Measurements from ENCODE around the gene PLA2R1. TPM values are rescaled to one million over a fixed set of nuclear protein-coding genes. Genes with fewer than 3 reads are reported as not detected.

PLA2R1 gene
- polyA plus RNA-seq, 4 donors: 36.7 to 106 (median 71.6) TPM

DNA sequence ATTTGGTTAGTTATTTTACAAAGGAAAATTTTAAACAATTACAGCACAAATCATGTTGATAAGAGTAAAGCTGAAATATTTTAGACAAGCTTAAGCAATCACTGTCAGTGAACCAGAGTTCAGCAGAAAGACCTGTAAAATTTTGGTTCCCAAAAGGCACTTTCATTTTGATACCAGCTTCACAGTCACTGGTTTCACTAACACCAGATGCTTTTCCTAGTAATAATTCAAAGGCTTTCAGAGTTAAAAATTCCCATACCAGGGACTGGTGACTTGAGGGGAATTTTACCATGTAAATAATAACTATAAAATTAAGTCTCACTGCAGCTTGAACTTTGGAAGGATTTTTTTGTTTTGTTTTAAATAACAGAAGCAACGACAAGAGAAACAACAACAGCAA lies 162.1 kb downstream of the PLA2R1 start:
- DNase-seq (ENCODE audit: low read depth in 4 of 4, low spot score in 3 of 4): no peak

GRCh38 chr2:159898441-159898840 lies 164.0 kb downstream of the PLA2R1 start:
- DNase-seq (ENCODE audit: low read depth in 4 of 4, low spot score in 3 of 4): no peak

DNA sequence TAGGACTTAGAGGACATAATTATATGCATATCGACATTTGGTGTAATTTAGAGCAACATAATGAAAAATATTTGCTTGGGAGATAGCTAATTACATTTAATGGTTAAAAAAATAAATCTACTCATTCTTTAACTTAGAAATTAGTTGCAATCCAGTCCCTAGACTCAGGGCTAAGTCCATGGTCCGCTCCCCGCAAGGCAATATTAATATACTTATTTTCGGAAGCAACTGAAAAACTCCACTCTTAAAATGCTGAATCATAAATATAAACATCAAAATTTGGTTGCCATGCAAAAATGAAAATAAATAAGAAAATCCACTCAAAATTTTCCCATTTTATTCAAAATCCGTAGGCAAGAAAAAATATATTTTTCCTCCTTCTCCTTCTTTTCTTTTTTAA lies 164.7 kb downstream of the PLA2R1 start:
- no peak for DNase-seq (ENCODE audit: low read depth in 4 of 4, low spot score in 3 of 4)

DNA sequence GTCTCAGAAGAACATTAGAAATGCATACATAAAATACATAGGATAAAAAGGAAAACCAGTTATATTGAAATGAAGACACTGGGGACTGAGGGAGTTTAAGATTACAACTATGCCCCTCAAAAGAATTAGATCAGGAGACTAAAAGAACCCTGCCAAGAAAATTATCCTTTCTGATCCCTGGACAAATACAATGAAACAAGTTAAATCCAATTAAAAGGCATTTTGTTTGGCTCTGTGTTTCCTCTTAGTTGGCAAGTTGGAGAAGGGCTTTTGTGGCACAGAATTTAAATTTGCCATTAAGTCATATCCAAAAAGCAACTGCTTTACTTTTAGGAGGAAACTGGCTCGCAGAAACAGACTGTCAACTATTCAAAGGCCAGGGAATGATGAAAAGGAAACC lies 165.3 kb downstream of the PLA2R1 start:
- no peak for DNase-seq (ENCODE audit: low read depth in 4 of 4, low spot score in 3 of 4)

DNA sequence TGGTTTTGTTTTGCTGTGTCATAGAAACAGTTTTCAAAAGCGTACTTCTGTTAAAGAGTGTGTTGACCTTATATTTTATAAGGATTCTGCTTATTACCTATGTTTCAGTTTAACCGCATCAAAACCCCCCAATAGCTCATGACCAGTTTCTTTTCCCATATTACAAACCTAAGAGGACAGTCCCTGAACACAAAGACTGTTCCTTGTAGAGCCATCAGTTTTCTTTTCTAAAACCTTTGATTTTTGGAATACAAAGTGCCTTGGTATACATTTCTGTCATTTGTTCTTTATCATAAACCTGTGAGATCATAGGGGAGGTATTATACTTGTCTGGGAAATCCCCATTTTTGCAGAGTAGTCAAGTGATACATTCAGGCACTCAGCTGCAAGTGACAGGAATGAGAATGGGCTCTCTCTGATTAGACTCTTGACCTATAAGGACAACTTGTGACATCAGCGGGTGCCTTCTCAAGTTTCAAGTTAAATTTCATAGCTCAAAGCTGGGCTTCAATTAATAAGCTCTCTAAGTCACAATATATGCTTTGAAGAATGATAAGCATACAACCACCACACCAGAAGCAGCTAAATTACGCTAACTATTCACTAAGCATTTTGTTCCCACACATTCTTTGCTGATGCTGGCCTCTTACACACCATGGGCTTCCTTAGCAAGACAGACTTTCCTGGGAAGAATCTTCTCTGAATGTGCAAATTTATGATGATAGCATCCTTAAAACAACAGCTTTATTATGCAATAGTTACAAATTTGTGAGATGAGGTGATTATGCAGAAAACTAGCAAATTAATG lies 167.0 kb downstream of the PLA2R1 start:
- DNase-seq (ENCODE audit: low read depth in 4 of 4, low spot score in 3 of 4): no peak

DNA sequence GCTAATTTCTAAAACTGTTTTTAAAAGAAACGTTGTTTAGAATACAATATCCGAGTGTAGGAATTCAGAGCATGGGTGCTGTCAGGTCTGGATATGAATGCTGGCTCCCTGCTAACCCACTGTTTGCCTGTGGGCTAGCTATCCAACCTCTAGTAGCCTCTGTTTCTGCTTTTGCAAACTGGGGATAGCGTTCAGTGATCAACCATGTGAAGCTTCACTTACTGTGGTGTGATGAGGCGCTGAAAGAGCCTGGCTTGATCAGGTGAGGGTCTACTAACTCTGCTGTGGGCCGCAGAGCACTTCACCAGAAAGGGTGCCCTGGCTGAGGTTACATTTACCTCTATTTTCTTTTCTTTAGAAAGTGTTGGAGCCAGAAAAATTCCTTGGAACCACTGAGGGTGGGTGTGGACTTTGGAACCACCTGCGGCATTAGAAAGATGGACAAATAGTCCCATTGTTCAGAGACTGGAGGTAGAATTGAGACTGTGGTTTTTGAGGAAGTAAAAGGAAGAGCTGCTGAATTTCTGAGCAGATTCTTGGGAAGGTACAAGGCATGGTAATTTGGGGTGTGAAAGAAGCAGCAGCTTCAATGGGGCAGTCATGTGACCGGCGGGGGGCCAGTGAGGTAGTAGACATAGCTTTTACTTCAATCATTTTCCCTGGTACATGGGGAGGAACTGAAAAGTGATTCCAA lies 168.1 kb downstream of the PLA2R1 start:
- no peak for DNase-seq (ENCODE audit: low read depth in 4 of 4, low spot score in 3 of 4)

- DNase-seq (ENCODE audit: low read depth in 4 of 4, low spot score in 3 of 4): no peak
Observed at GRCh38 chr2:159892990-159893810, 169.2 kb downstream of the PLA2R1 start.

GRCh38 chr2:159891917-159892730 lies 170.3 kb downstream of the PLA2R1 start:
- DNase-seq (ENCODE audit: low read depth in 4 of 4, low spot score in 3 of 4): no peak

GRCh38 chr2:159891267-159891588 lies 171.2 kb downstream of the PLA2R1 start:
- no peak for DNase-seq (ENCODE audit: low read depth in 4 of 4, low spot score in 3 of 4)

GRCh38 chr2:159890551-159891266 lies 171.7 kb downstream of the PLA2R1 start:
- DNase-seq (ENCODE audit: low read depth in 4 of 4, low spot score in 3 of 4): no peak

DNA sequence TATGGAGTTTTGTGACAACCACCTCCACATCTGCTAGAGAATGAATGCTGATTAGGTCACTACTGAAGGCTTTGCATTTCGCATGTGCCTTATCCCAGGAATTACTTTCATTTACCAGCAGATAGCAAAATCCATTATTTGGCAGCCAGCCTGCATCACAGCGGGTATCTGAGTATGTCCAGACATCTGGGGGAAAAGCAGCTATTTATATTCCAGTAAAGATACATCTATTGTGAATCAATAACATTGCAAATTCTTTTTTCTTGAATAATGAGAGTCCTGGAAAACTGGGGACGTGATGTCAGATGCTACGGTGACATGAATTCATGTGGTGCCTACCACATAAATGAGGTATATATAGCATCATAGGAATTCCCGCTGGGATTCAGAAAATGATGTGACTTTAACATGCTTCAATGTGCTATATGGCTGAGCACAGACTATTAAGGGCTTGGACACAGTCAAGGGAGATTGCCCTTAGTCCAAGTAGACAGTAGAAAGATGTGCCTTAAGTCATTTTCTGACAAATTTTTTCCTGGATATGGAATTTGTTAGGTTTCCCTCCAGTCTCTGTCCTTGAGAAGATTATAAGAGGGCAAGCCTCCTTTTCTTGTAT lies 180.2 kb downstream of the PLA2R1 start:
- no peak for DNase-seq (ENCODE audit: low read depth in 4 of 4, low spot score in 3 of 4)

Other genes with a start within 250 kb of the PLA2R1 start
- gene LY75, start 157.9 kb downstream of the PLA2R1 start, polyA plus RNA-seq (ENCODE audit: insufficient read length in 4 of 4): 1 to 10 TPM; 1.8 to 5.5 (median 4.1) TPM
- 10 to 100 TPM in 3 of 4 donors, under 1 TPM in 1; 0.64 to 19.0 (median 17.1) TPM for gene ITGB6, start 137.7 kb upstream of the PLA2R1 start, polyA plus RNA-seq (ENCODE audit: insufficient read length in 4 of 4)

Data from left renal pelvis (tissue), 4 donors.